Measurements from ENCODE around the gene ZNF460.

ZNF460 gene

GRCh38 chr19:57321751-57322150 lies 41.5 kb downstream of the ZNF460 start:
- CTCF ChIA-PET = interaction anchor here (0.8 kb wide), 2 partner anchors 16 to 21 kb away, joined by 3 read pairs; no protein-coding TSS in a partner anchor
- DNase-seq (ENCODE audit: extremely low spot score) = no peak
- POLR2A ChIA-PET = no interaction called here
- no peak for TF ChIP-seq CTCF (IDR thresholded peaks at IDR 0.05; ENCODE audit: control extremely low read depth, extremely low read depth, low read depth, missing control alignments)

- no peak for TF ChIP-seq CTCF (IDR thresholded peaks at IDR 0.05; ENCODE audit: control extremely low read depth, extremely low read depth, low read depth, missing control alignments)
- POLR2A ChIA-PET = no interaction called here
- CTCF ChIA-PET = interaction anchor here (1.8 kb wide), 1 partner anchor 10 kb away, joined by 6 read pairs; no protein-coding TSS in a partner anchor
- no peak for DNase-seq (ENCODE audit: extremely low spot score)
Observed at GRCh38 chr19:57324992-57325391, 44.7 kb downstream of the ZNF460 start.

- no peak for TF ChIP-seq CTCF (IDR thresholded peaks at IDR 0.05; ENCODE audit: control extremely low read depth, extremely low read depth, low read depth, missing control alignments)
- DNase-seq (ENCODE audit: extremely low spot score) = no peak
- ChIA-PET POLR2A (no interaction called here), CTCF (no interaction called here)
Observed at GRCh38 chr19:57327993-57328392, 47.7 kb downstream of the ZNF460 start.

- ChIA-PET CTCF (interaction anchor here (0.8 to 1.7 kb wide), 2 partner anchors 10 to 23 kb away, joined by 3 to 4 read pairs; no protein-coding TSS in a partner anchor), POLR2A (no interaction called here)
- DNase-seq (ENCODE audit: extremely low spot score) = no peak
- no peak for TF ChIP-seq CTCF (IDR thresholded peaks at IDR 0.05; ENCODE audit: control extremely low read depth, extremely low read depth, low read depth, missing control alignments)
Observed at GRCh38 chr19:57334191-57334590, 53.9 kb downstream of the ZNF460 start.

GRCh38 chr19:57338877-57339276 lies 58.6 kb downstream of the ZNF460 start:
- POLR2A ChIA-PET = no interaction called here
- CTCF ChIA-PET = interaction anchor here (2.1 kb wide), 1 partner anchor 12 kb away, joined by 5 read pairs; the partner anchor contains the start of gene ZNF304
- no peak for DNase-seq (ENCODE audit: extremely low spot score)
- TF ChIP-seq CTCF (IDR thresholded peaks at IDR 0.05; ENCODE audit: control extremely low read depth, extremely low read depth, low read depth, missing control alignments) = no peak

- TF ChIP-seq CTCF (IDR thresholded peaks at IDR 0.05; ENCODE audit: control extremely low read depth, extremely low read depth, low read depth, missing control alignments) = no peak
- POLR2A ChIA-PET = no interaction called here
- no peak for DNase-seq (ENCODE audit: extremely low spot score)
- CTCF ChIA-PET = interaction anchor here (1.5 to 1.6 kb wide), 2 partner anchors 10 to 21 kb away, joined by 3 to 4 read pairs; no protein-coding TSS in a partner anchor
Observed at GRCh38 chr19:57342582-57342981, 62.3 kb downstream of the ZNF460 start.

All from GM10248 (cell line).